Rectal smooth muscle tissue (tissue), 1 donor: ENCODE results near the gene FAM53B.
A peak's percentile ranks its signal among the peaks of the same experiment; 100 is the strongest.

ENCODE experiments used
- H3K27ac ChIP-seq: one replicate; pipeline ENCODE4 v1.7.0; 2013; ENCODE audit warnings: low read depth, low read length, inconsistent platforms
- H3K27me3 ChIP-seq: one replicate; pipeline ENCODE4 v1.7.0; 2013; ENCODE audit warnings: low read length; ENCODE audit not compliant: control insufficient read depth, insufficient read depth
- H3K36me3 ChIP-seq: one replicate; pipeline ENCODE4 v1.7.0; 2013; ENCODE audit warnings: low read length; ENCODE audit not compliant: control insufficient read depth, insufficient read depth
- H3K4me1 ChIP-seq: one replicate; pipeline ENCODE4 v1.7.0; 2013; ENCODE audit warnings: low read length; ENCODE audit not compliant: control insufficient read depth, insufficient read depth
- H3K4me3 ChIP-seq: one replicate; pipeline ENCODE4 v1.7.0; 2013; ENCODE audit warnings: low read length
- H3K9ac ChIP-seq: one replicate; pipeline ENCODE4 v1.7.0; 2013; ENCODE audit warnings: low read length

The FAM53B gene

DNA sequence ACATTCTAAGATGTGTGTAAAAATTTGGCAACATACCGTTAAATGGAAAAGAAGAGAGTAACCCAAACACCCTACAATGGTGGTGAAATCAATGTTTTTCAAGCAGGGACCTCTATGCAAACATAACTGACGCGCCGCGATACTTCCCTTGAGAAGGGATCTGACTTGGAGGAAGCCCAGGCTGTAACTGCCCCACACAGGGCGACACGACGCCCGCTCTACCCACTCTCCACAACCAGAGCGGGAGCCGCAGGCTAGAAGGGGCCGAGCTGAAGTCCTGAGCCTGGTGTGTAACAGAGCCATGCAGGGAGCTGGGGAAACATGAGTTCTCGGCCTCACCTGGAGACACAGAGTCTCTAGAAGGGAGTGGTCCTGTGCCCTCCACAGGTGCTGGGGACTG lies 120.2 kb downstream of the FAM53B start:
- peaks cover 11% of the 10 kb centered on the region for H3K4me1 ChIP-seq
- no peak overlapping the region for H3K4me3 ChIP-seq
- peak overlapping the region; percentile 55 for H3K27ac ChIP-seq
- H3K27me3 ChIP-seq, result no peaks in the 10 kb centered on the region
- no peaks in the 10 kb centered on the region for H3K36me3 ChIP-seq
- H3K9ac ChIP-seq, result no peak overlapping the region

DNA sequence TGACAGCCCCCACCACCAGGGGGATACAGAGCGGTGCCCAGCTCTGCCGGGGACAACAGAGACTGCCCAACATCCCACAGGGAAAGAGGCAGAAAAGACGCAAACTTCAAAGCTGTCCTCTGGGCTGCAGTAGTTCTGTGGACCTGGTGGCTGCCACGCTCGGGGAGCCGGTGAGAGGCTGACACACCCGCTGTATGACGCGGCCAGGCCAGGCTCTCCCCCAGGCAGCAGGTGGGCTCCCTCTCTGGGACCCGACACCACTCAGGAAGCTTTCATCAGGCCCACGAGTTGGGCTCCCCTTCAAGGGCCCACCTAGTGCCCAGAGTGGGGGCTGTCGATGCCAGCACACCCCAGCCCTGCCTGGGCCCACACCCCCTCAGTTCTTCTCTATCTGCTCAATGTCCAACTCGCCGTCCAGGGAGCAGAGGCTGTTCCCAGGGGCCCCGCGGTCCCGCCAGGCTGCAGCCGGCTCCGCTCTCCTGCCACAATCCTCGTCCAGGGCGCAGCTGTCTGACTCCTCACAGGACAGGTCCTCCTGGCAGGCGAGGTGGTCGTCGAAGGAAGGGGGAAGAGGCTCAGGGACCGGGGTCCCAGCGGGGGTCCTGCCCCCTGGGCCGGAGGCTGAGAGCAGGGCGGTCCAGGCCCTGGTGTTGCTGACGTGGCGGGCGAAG lies 121.2 kb downstream of the FAM53B start:
- no peak overlapping the region for H3K4me3 ChIP-seq
- no peaks in the 10 kb centered on the region for H3K27me3 ChIP-seq
- no peak overlapping the region for H3K27ac ChIP-seq
- H3K9ac ChIP-seq, result no peak overlapping the region
- peaks cover 2% of the 10 kb centered on the region for H3K36me3 ChIP-seq
- peaks cover 6% of the 10 kb centered on the region for H3K4me1 ChIP-seq

DNA sequence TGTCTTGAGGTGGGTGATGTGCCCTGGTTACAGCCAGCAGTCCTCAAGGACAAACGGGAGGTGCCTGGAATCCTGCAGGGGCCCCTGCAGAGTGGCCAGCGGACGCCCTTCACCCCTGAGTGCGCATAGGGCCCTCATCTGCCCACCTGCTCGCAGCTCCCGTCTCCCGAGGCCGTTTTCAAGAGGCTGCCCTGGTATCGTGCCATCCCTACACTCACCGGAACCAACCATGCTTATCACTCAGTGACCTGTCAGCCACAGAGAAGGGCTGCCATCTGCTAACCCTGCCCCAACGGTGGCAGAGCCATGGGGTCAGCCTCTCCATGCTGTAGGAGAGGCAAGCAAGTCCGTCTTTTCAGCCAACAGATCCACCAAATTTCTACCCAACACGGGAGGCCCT lies 122.0 kb downstream of the FAM53B start:
- Histone ChIP-seq H3K9ac (no peak overlapping the region), H3K27ac (no peak overlapping the region), H3K4me1 (peaks cover 4% of the 10 kb centered on the region), H3K27me3 (no peaks in the 10 kb centered on the region), H3K4me3 (no peak overlapping the region), H3K36me3 (peaks cover 5% of the 10 kb centered on the region)

GRCh38 chr10:124621637-124622036 lies 122.5 kb downstream of the FAM53B start:
- H3K36me3 ChIP-seq, result peaks cover 5% of the 10 kb centered on the region

GRCh38 chr10:124619802-124620490 lies 124.2 kb downstream of the FAM53B start:
- H3K9ac ChIP-seq, result no peak overlapping the region
- no peak overlapping the region for H3K27ac ChIP-seq
- H3K4me3 ChIP-seq, result no peak overlapping the region
- peaks cover 5% of the 10 kb centered on the region for H3K36me3 ChIP-seq
- peaks cover 4% of the 10 kb centered on the region for H3K4me1 ChIP-seq
- H3K27me3 ChIP-seq, result no peaks in the 10 kb centered on the region

More at GRCh38 chr10:124621637-124622036, 122.5 kb downstream of the FAM53B start:
- no peak overlapping the region for H3K4me3 ChIP-seq
- H3K27me3 ChIP-seq, result no peaks in the 10 kb centered on the region
- H3K9ac ChIP-seq, result no peak overlapping the region
- peak overlapping the region; percentile 46 for H3K27ac ChIP-seq
- H3K4me1 ChIP-seq, result peaks cover 4% of the 10 kb centered on the region

- H3K27ac ChIP-seq, result no peak overlapping the region
- H3K4me3 ChIP-seq, result no peak overlapping the region
- peaks cover 4% of the 10 kb centered on the region for H3K4me1 ChIP-seq
- no peaks in the 10 kb centered on the region for H3K27me3 ChIP-seq
- H3K36me3 ChIP-seq, result peaks cover 5% of the 10 kb centered on the region
- H3K9ac ChIP-seq, result no peak overlapping the region
Observed at GRCh38 chr10:124619195-124619594, 125.0 kb downstream of the FAM53B start.

GRCh38 chr10:124618470-124619073 lies 125.6 kb downstream of the FAM53B start:
- no peaks in the 10 kb centered on the region for H3K27me3 ChIP-seq
- H3K27ac ChIP-seq, result no peak overlapping the region
- H3K9ac ChIP-seq, result no peak overlapping the region

DNA sequence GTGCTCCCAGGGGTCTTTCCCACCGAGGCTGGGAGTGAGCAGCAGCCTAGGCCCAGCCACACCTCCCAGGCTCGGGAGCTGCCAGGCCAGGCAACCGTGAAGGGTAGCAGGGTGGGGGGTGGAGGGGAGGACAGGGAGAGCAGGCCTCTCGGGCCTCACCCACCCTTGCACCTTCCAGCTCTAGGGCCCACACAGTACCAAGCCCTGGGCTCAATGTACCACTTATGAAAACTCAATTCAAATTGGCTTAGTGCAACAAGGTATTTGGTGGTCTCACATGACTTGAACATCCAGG lies 127.4 kb downstream of the FAM53B start:
- no peak overlapping the region for H3K9ac ChIP-seq
- no peak overlapping the region for H3K4me3 ChIP-seq
- peaks cover 5% of the 10 kb centered on the region for H3K36me3 ChIP-seq
- no peaks in the 10 kb centered on the region for H3K27me3 ChIP-seq
- H3K4me1 ChIP-seq, result peaks cover 10% of the 10 kb centered on the region
- H3K27ac ChIP-seq, result no peak overlapping the region

More at GRCh38 chr10:124618470-124619073, 125.6 kb downstream of the FAM53B start:
- H3K4me1 ChIP-seq, result peaks cover 4% of the 10 kb centered on the region
- H3K36me3 ChIP-seq, result peaks cover 5% of the 10 kb centered on the region
- no peak overlapping the region for H3K4me3 ChIP-seq

DNA sequence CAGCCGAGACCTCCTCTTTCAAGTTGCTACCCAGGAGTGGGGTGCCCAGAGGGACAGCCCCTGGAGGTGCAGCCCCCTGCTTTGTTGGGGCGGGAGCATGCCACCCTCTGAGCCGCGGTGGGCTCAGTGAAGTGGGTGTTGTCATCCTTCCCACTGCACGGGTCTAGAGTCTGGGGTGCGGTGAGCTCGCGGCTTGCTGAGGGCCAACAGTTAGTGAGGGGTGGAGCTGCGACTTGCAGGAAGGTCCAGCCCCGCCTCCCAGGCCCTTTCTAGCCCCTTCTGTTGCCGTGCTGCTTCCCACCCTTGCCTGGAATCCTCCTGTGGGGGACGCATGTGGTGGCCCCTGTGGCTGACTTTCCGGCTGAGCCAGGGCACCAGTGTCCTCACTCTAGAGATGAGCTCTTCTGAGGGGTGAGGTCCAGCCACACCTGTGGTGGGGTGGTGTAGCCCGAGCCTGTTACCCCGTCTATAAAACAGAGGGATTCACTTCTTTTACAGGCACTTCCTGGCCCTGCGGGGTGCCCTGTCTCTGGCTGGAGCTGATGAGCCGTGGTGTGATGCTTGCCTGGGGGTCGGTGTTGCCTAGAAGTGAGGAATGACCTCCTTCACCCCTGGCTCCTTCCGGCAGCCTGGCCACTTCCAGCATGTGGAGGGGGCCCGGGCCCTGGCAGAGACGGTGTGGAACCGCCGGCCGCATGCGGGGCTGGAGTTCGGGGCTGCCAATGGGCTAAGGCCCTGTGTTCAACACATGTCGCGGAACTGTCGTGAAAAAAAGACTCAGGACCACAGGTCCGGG lies 127.9 kb downstream of the FAM53B start:
- no peak overlapping the region for H3K9ac ChIP-seq
- no peaks in the 10 kb centered on the region for H3K27me3 ChIP-seq
- no peak overlapping the region for H3K4me3 ChIP-seq
- no peak overlapping the region for H3K27ac ChIP-seq
- H3K36me3 ChIP-seq, result peaks cover 5% of the 10 kb centered on the region
- H3K4me1 ChIP-seq, result peaks cover 6% of the 10 kb centered on the region

DNA sequence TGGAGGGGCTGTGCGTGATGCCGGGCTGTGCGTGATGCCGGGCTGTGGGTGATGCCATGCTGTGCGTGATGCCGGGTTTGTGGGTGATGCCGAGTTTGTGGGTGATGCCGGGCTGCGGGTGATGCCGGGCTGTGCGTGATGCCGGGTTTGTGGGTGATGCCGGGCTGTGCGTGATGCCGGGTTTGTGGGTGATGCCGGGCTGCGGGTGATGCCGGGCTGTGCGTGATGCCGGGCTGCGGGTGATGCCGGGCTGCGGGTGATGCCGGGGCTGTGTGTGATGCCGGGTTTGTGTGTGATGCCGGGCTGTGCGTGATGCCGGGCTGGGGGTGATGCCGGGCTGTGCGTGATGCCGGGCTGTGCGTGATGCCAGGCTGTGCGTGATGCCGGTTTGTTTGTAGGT lies 128.9 kb downstream of the FAM53B start:
- H3K27me3 ChIP-seq, result no peaks in the 10 kb centered on the region
- no peak overlapping the region for H3K4me3 ChIP-seq
- H3K27ac ChIP-seq, result no peak overlapping the region
- H3K9ac ChIP-seq, result no peak overlapping the region
- H3K36me3 ChIP-seq, result peaks cover 5% of the 10 kb centered on the region
- H3K4me1 ChIP-seq, result peaks cover 6% of the 10 kb centered on the region

- Histone ChIP-seq H3K36me3 (peaks cover 5% of the 10 kb centered on the region), H3K4me3 (no peak overlapping the region), H3K9ac (no peak overlapping the region), H3K27ac (peak overlapping the region; percentile 16), H3K4me1 (peaks cover 6% of the 10 kb centered on the region), H3K27me3 (no peaks in the 10 kb centered on the region)
Observed at GRCh38 chr10:124614003-124614659, 130.0 kb downstream of the FAM53B start.
